Left forelimb (tissue), 1 donor: Measurements from ENCODE around the gene LCMT1.

Source experiments
- DNase-seq: peaks from one replicate; pipeline ENCODE4 v3.0.0-alpha.2; 2018; ENCODE audit warnings: low spot score

Gene LCMT1

DNA sequence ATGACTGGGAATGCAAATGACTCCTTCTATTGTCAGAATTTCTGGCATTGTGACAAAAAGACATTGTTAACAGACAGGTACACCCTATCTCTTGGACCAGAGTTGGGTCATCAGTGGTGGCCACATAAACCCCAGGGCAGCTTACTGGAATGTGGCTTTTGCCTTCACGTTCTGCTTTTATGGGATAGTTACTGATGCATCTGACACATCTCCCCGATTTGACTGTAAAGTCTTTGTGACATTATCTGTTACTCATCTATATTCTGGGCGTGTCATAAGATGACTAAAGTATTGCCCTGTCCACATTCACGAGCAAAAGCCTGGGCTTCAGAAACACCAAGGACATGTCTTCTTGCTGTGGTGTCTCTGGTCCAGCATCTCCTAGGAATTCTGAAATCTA, 86.5 kb downstream of the LCMT1 start:
- DNase-seq, result no peak

GRCh38 chr16:25199457-25199856, 87.9 kb downstream of the LCMT1 start:
- DNase-seq, result no peak

GRCh38 chr16:25210758-25211157, 99.2 kb downstream of the LCMT1 start:
- DNase-seq, result no peak

DNA sequence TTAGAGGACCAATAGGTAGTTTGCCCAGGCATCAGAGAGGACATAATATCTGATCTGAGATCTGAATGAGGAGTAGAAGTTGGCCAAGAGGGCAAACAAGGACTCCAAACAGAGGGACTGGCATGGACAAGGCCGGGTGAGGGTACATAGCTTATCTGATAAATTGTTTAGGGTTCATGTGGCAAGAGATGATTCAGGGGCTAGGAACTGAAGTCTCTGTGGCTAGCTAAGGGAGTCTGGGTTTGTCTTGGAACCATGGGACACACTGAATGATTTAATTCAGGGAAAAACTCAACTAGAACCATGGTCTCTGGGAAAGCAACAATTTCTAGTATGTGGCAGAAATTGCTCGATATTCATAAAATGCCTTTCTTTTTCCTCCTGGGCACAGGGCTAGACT, 101.1 kb downstream of the LCMT1 start:
- no peak for DNase-seq

GRCh38 chr16:25213709-25214397, 102.3 kb downstream of the LCMT1 start:
- DNase-seq, result no peak

GRCh38 chr16:25217112-25217511, 105.6 kb downstream of the LCMT1 start:
- DNase-seq, result no peak

- DNase-seq, result no peak
These were observed 106.4 kb downstream of the LCMT1 start for GRCh38 chr16:25217921-25218320.

- DNase-seq, result no peak
These were observed 107.7 kb downstream of the LCMT1 start for GRCh38 chr16:25219070-25219737.

DNA sequence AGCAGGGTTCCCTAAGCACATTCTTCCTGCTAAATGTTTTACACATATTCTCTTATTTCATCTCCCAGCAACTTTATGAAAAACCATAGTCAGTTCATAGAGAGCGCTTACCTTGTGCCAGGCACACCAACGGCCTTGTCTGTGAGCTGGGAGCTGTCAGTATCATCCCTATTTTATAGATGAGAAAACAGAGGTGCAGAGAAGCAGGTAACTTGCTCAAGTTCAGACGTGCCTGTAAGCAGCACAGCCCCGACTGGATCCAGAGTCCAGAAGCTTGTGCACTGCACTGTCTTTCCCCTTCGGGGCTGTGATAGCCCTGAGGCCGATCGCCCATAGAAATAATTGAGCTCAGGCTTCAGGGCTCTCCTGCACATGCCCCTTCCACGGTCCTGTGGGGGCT, 111.4 kb downstream of the LCMT1 start:
- DNase-seq, result no peak

GRCh38 chr16:25223964-25224363, 112.4 kb downstream of the LCMT1 start:
- no peak for DNase-seq

- no peak for DNase-seq
These were observed 113.3 kb downstream of the LCMT1 start for GRCh38 chr16:25224731-25225319.
